SU-DHL-6 (cell line): ENCODE data around the gene CDIP1.

Source experiments
- H2AFZ ChIP-seq: fragments of 200-600 bp; sonication (generic); 2 replicates; pipeline ENCODE4 v1.6.1; 2014; ENCODE audit warnings: low read depth, mild to moderate bottlenecking, moderate library complexity, mixed read lengths, antibody characterized with exemption, low read length; ENCODE audit not compliant: severe bottlenecking
- H3F3A ChIP-seq: fragments of 200-600 bp; shearing (Covaris generic); 2 replicates; pipeline ENCODE4 v1.6.0; 2016; ENCODE audit warnings: antibody characterized with exemption, mild to moderate bottlenecking; ENCODE audit not compliant: insufficient read depth
- H3K27ac ChIP-seq: fragments of 200-600 bp; sonication (generic); 2 replicates; pipeline ENCODE4 v1.5.1; 2016; ENCODE audit warnings: low read depth, mild to moderate bottlenecking, low read length, moderate library complexity, mixed read lengths
- H3K27me3 ChIP-seq: fragments of 200-600 bp; sonication (generic), shearing (Covaris generic); 2 replicates; pipeline ENCODE4 v1.6.0; 2014; ENCODE audit warnings: mild to moderate bottlenecking, low read length
- H3K36me3 ChIP-seq: fragments of 200-600 bp; sonication (generic); 2 replicates; pipeline ENCODE4 v1.6.1; 2014; ENCODE audit warnings: mild to moderate bottlenecking, low read length, mixed read lengths
- H3K4me2 ChIP-seq: fragments of 300-600, 200-600 bp; shearing (Covaris generic), sonication (generic); 2 replicates; pipeline ENCODE4 v1.6.0; 2014; ENCODE audit warnings: low read length, low read depth, mild to moderate bottlenecking; ENCODE audit not compliant: poor library complexity, severe bottlenecking
- H3K4me3 ChIP-seq: fragments of 200-600 bp; sonication (generic); 2 replicates; pipeline ENCODE4 v1.5.1; 2014; ENCODE audit warnings: antibody characterized with exemption, low read length, mild to moderate bottlenecking, mixed read lengths; ENCODE audit not compliant: insufficient read depth, poor library complexity, severe bottlenecking
- H3K79me2 ChIP-seq: fragments of 200-600 bp; sonication (generic); 2 replicates; pipeline ENCODE4 v1.6.1; 2014; ENCODE audit warnings: mild to moderate bottlenecking, low read length, moderate library complexity; ENCODE audit not compliant: insufficient read depth
- H3K9ac ChIP-seq: fragments of 200-600 bp; sonication (generic); 2 replicates; pipeline ENCODE4 v1.7.0; 2014; ENCODE audit warnings: mild to moderate bottlenecking, low read length
- H3K9me2 ChIP-seq: fragments of 200-600 bp; sonication (generic); replicated peaks from 2 replicates; pipeline ENCODE4 v1.6.1; 2014; ENCODE audit warnings: low read length; ENCODE audit not compliant: insufficient read depth
- H3K9me3 ChIP-seq: fragments of 200-600 bp; sonication (generic); 2 replicates; pipeline ENCODE4 v1.6.1; 2014; ENCODE audit warnings: low read length, mixed read lengths; ENCODE audit not compliant: insufficient read depth
- H4K20me1 ChIP-seq: fragments of 200-600 bp; sonication (generic); 2 replicates; pipeline ENCODE4 v1.6.1; 2014; ENCODE audit warnings: low read depth, mild to moderate bottlenecking, antibody characterized with exemption, low read length, moderate library complexity, mixed read lengths
- EZH2phosphoT487 ChIP-seq: fragments of 200-600 bp; sonication (generic), shearing (Covaris generic); conservative IDR thresholded peaks from 2 replicates; pipeline ENCODE4 v1.6.1; 2018; ENCODE audit warnings: mild to moderate bottlenecking, antibody characterized with exemption, low read length, moderate library complexity, mixed read lengths
- TF ChIP-seq, protein P1 (sequence below): fragments of 200-600 bp; sonication (generic); IDR thresholded peaks from one replicate; pipeline ENCODE4 v1.5.1; 2017; ENCODE audit warnings: antibody characterized with exemption, mild to moderate bottlenecking, low read length, moderate library complexity; ENCODE audit not compliant: insufficient read depth, poor library complexity, severe bottlenecking

Gene CDIP1

DNA sequence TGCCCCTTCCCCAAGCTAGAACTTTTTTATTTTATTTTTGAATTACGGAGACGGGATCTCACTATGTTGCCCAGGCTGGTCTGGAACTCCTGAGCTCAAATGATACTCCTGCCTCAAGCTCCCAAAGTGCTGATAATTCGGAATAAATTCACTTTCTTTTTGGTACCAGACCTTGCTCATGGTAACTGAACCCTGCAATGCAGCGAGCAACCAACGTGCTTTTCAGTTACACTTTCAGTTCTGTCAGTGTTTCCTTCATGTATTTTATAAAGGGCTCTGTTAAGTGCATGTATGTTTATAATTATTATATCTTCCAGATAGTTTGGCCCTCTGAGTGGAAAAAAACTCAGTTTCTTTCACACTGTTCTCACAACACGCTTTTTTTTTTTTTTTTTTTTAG, 31.5 kb upstream of the CDIP1 start:
- H3K27me3 ChIP-seq, result no peaks in the 10 kb centered on the region
- no peak overlapping the region for H3K9ac ChIP-seq
- no peaks in the 10 kb centered on the region for H4K20me1 ChIP-seq
- H3K4me3 ChIP-seq, result no peak overlapping the region
- no peak overlapping the region for H2AFZ ChIP-seq
- TF ChIP-seq, protein P1, sequence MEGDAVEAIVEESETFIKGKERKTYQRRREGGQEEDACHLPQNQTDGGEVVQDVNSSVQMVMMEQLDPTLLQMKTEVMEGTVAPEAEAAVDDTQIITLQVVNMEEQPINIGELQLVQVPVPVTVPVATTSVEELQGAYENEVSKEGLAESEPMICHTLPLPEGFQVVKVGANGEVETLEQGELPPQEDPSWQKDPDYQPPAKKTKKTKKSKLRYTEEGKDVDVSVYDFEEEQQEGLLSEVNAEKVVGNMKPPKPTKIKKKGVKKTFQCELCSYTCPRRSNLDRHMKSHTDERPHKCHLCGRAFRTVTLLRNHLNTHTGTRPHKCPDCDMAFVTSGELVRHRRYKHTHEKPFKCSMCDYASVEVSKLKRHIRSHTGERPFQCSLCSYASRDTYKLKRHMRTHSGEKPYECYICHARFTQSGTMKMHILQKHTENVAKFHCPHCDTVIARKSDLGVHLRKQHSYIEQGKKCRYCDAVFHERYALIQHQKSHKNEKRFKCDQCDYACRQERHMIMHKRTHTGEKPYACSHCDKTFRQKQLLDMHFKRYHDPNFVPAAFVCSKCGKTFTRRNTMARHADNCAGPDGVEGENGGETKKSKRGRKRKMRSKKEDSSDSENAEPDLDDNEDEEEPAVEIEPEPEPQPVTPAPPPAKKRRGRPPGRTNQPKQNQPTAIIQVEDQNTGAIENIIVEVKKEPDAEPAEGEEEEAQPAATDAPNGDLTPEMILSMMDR, result no peak
- no peak for TF ChIP-seq EZH2phosphoT487
- no peaks in the 10 kb centered on the region for H3F3A ChIP-seq
- H3K4me2 ChIP-seq, result no peak overlapping the region
- no peaks in the 10 kb centered on the region for H3K79me2 ChIP-seq
- H3K9me2 ChIP-seq, result no peaks in the 10 kb centered on the region
- H3K27ac ChIP-seq, result no peak overlapping the region
- no peaks in the 10 kb centered on the region for H3K9me3 ChIP-seq
- H3K36me3 ChIP-seq, result no peaks in the 10 kb centered on the region

DNA sequence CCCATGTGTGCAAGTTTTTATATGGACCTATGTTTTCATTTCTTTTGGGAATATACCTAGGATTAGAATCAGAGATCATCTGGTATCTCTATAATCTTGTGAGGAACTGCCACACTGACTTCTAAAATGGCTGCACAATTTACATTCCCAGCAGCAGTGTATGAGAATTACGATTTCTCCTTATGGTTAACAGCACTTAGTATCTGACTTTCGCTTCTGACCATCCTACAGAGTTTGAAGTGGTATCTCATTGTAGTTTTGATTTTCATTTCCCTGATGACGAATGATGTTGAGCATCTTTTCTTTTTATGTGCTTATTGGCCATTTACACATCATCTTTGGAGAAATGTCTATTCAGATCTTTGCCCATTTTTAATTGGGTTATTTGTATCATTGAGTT, 27.6 kb upstream of the CDIP1 start:
- Histone ChIP-seq H3K9me3 (no peaks in the 10 kb centered on the region), H2AFZ (no peak overlapping the region), H3K4me2 (no peak overlapping the region), H3K4me3 (no peak overlapping the region), H3F3A (no peaks in the 10 kb centered on the region), H3K27me3 (no peaks in the 10 kb centered on the region), H3K9ac (no peak overlapping the region), H3K79me2 (no peaks in the 10 kb centered on the region), H3K9me2 (no peaks in the 10 kb centered on the region), H3K27ac (no peak overlapping the region), H3K36me3 (no peaks in the 10 kb centered on the region), H4K20me1 (no peaks in the 10 kb centered on the region)
- TF ChIP-seq EZH2phosphoT487, result no peak

DNA sequence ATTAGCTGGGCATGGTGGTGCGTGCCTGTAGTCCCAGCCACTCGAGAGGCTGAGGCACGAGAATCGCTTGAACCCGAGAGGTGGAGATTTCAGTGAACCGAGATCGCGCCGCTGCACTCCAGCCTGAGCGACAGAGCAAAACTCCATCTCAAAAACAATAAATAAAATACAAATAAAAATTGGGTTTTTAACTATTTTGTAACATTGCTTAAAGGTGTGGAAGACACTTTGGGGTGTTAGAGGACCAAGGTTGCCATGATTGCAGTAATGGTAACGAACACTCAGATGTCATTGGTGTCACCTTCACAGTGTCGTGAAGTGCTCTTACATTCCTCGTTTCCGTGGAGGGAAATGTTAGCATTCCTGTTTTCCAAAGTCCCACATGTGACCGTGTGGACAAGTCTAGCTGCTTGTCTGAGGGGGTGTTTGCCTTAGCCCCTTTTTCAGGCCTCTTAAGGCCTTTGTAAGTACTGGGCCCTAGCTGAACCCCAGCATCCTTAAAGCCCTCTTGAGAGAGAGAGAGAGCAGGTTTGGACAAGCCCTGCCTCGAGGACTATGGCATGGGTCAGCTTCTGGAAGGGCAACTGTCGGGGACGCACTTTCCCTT, 26.2 kb upstream of the CDIP1 start:
- Histone ChIP-seq H3K9ac (no peak overlapping the region), H3K4me2 (no peak overlapping the region), H3K79me2 (no peaks in the 10 kb centered on the region), H3K9me3 (no peaks in the 10 kb centered on the region), H3F3A (no peaks in the 10 kb centered on the region), H3K27me3 (no peaks in the 10 kb centered on the region), H2AFZ (no peak overlapping the region), H3K9me2 (no peaks in the 10 kb centered on the region), H3K4me3 (no peak overlapping the region), H3K27ac (no peak overlapping the region), H4K20me1 (no peaks in the 10 kb centered on the region), H3K36me3 (no peaks in the 10 kb centered on the region)
- TF ChIP-seq, protein P1, result no peak
- TF ChIP-seq EZH2phosphoT487, result no peak

DNA sequence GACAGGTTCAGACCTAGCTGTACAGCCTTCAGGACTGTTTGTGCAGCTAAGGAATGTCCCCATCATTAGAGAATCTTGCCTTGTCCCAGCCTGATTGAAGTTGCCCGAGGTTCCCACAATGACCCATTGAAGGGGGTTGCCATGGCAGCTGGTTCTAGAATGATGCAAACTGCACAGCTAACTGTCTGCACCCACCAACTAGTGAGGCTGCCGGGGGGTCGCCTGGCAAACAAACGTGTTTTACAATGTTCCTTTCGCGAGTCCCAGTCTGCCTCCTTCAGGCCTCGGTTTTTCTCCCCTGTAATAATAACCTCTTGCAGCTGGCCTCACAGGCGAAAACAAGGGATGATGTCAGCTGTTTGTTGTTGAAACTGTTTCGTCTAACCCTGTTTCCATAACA, 23.0 kb upstream of the CDIP1 start:
- Histone ChIP-seq H3K79me2 (no peaks in the 10 kb centered on the region), H3K4me2 (no peak overlapping the region), H2AFZ (no peak overlapping the region), H3K9me2 (no peaks in the 10 kb centered on the region), H3K4me3 (no peak overlapping the region), H3K27me3 (no peaks in the 10 kb centered on the region), H4K20me1 (no peaks in the 10 kb centered on the region), H3F3A (no peaks in the 10 kb centered on the region), H3K9ac (no peak overlapping the region), H3K9me3 (no peaks in the 10 kb centered on the region), H3K36me3 (no peaks in the 10 kb centered on the region), H3K27ac (no peak overlapping the region)
- TF ChIP-seq, protein P1, result no peak
- no peak for TF ChIP-seq EZH2phosphoT487
